ENCODE data around the gene ATP5F1B.

Gene ATP5F1B

GRCh38 chr12:56645717-56646446, at the start of gene ATP5F1B:
ATP5F1B (minus strand) TSS chr12:56645984; CDS start chr12:56645963, 21 bp downstream.
- no peaks in the 10 kb centered on the region for H3K9me2 ChIP-seq (replicated peaks; ENCODE audit: insufficient read depth, low read length)
- peak within 1 kb of the TSS; percentile 69 for H3K27ac ChIP-seq (ENCODE audit: low read depth, low read length)
- TF ChIP-seq, protein P1, sequence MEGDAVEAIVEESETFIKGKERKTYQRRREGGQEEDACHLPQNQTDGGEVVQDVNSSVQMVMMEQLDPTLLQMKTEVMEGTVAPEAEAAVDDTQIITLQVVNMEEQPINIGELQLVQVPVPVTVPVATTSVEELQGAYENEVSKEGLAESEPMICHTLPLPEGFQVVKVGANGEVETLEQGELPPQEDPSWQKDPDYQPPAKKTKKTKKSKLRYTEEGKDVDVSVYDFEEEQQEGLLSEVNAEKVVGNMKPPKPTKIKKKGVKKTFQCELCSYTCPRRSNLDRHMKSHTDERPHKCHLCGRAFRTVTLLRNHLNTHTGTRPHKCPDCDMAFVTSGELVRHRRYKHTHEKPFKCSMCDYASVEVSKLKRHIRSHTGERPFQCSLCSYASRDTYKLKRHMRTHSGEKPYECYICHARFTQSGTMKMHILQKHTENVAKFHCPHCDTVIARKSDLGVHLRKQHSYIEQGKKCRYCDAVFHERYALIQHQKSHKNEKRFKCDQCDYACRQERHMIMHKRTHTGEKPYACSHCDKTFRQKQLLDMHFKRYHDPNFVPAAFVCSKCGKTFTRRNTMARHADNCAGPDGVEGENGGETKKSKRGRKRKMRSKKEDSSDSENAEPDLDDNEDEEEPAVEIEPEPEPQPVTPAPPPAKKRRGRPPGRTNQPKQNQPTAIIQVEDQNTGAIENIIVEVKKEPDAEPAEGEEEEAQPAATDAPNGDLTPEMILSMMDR (IDR thresholded peaks at IDR 0.05; ENCODE audit: insufficient read depth, low read length, poor library complexity, severe bottlenecking), result no peak
- no peak for TF ChIP-seq EZH2phosphoT487 (conservative IDR thresholded peaks at IDR 0.05; ENCODE audit: low read length)
- peak within 1 kb of the TSS; percentile 79 for H3K4me2 ChIP-seq (ENCODE audit: low read depth, low read length, poor library complexity, severe bottlenecking)
- peaks cover 39% of the 10 kb centered on the region for H3K79me2 ChIP-seq (ENCODE audit: insufficient read depth, low read length)
- peak within 1 kb of the TSS; percentile 86 for H3K4me3 ChIP-seq (ENCODE audit: insufficient read depth, low read length, poor library complexity, severe bottlenecking)
- H3K36me3 ChIP-seq (ENCODE audit: low read length), result peaks cover 21% of the 10 kb centered on the region
- peak within 1 kb of the TSS; percentile 89 for H3K9ac ChIP-seq (ENCODE audit: low read length)
- no peaks in the 10 kb centered on the region; the same call in 1 of the 2 replicates for H4K20me1 ChIP-seq (ENCODE audit: low read depth, low read length)
- H3K9me3 ChIP-seq (ENCODE audit: insufficient read depth, low read length), result no peaks in the 10 kb centered on the region
- H2AFZ ChIP-seq (ENCODE audit: low read depth, low read length, severe bottlenecking), result peak within 1 kb of the TSS; percentile 72
- H3F3A ChIP-seq (ENCODE audit: insufficient read depth), result peaks cover 8% of the 10 kb centered on the region; the same call in 1 of the 2 replicates
- no peaks in the 10 kb centered on the region for H3K27me3 ChIP-seq (ENCODE audit: low read length)

DNA sequence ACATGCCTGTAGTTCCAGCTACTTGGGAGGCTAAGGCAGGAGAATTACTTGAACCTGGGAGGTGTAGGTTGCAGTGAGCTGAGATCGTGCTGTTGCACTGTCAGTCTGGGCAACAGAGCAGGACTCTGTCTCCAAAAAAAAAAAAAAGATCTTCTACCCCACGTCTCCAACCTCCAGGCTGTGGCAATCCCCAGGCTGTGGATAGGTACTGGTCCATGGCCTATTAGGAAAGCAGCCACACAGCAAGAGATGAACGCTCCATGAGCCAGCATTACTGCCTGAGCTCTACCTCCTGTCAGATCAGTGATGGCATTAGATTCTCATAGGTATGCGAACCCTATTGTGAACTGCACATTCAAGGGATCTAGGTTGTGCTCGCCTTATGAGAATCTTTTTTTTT, 48.4 kb upstream of the ATP5F1B start:
- Histone ChIP-seq H3F3A (ENCODE audit: insufficient read depth) (peaks cover 4% of the 10 kb centered on the region; the same call in 1 of the 2 replicates), H3K9me2 (replicated peaks; ENCODE audit: insufficient read depth, low read length) (no peaks in the 10 kb centered on the region)
- TF ChIP-seq, protein P1 (IDR thresholded peaks at IDR 0.05; ENCODE audit: insufficient read depth, low read length, poor library complexity, severe bottlenecking), result no peak
- no peak for TF ChIP-seq EZH2phosphoT487 (conservative IDR thresholded peaks at IDR 0.05; ENCODE audit: low read length)

GRCh38 chr12:56688846-56689109, 43.0 kb upstream of the ATP5F1B start:
- Histone ChIP-seq H3K79me2 (ENCODE audit: insufficient read depth, low read length) (peaks cover 40% of the 10 kb centered on the region), H2AFZ (ENCODE audit: low read depth, low read length, severe bottlenecking) (peak overlapping the region; percentile 54), H3K4me3 (ENCODE audit: insufficient read depth, low read length, poor library complexity, severe bottlenecking) (peak overlapping the region; percentile 85), H3K27me3 (ENCODE audit: low read length) (no peaks in the 10 kb centered on the region), H3K36me3 (ENCODE audit: low read length) (peaks cover 13% of the 10 kb centered on the region), H3K9me3 (ENCODE audit: insufficient read depth, low read length) (no peaks in the 10 kb centered on the region), H3K27ac (ENCODE audit: low read depth, low read length) (peak overlapping the region; percentile 91), H3K4me2 (ENCODE audit: low read depth, low read length, poor library complexity, severe bottlenecking) (peak overlapping the region; percentile 91), H3K9ac (ENCODE audit: low read length) (peak overlapping the region; percentile 86), H4K20me1 (ENCODE audit: low read depth, low read length) (peaks cover 11% of the 10 kb centered on the region; the same call in 1 of the 2 replicates), H3F3A (ENCODE audit: insufficient read depth) (peaks cover 33% of the 10 kb centered on the region), H3K9me2 (replicated peaks; ENCODE audit: insufficient read depth, low read length) (no peaks in the 10 kb centered on the region)
- no peak for TF ChIP-seq EZH2phosphoT487 (conservative IDR thresholded peaks at IDR 0.05; ENCODE audit: low read length)
- TF ChIP-seq, protein P1 (IDR thresholded peaks at IDR 0.05; ENCODE audit: insufficient read depth, low read length, poor library complexity, severe bottlenecking), result no peak

More for the DNA sequence above, 48.4 kb upstream of the ATP5F1B start:
- Histone ChIP-seq H2AFZ (ENCODE audit: low read depth, low read length, severe bottlenecking) (no peak overlapping the region), H3K4me2 (ENCODE audit: low read depth, low read length, poor library complexity, severe bottlenecking) (no peak overlapping the region), H3K9me3 (ENCODE audit: insufficient read depth, low read length) (no peaks in the 10 kb centered on the region), H3K9ac (ENCODE audit: low read length) (no peak overlapping the region), H3K79me2 (ENCODE audit: insufficient read depth, low read length) (no peaks in the 10 kb centered on the region), H3K27ac (ENCODE audit: low read depth, low read length) (no peak overlapping the region), H3K4me3 (ENCODE audit: insufficient read depth, low read length, poor library complexity, severe bottlenecking) (no peak overlapping the region), H3K27me3 (ENCODE audit: low read length) (no peaks in the 10 kb centered on the region), H4K20me1 (ENCODE audit: low read depth, low read length) (no peaks in the 10 kb centered on the region), H3K36me3 (ENCODE audit: low read length) (no peaks in the 10 kb centered on the region)
